SU-DHL-6 (cell line): ENCODE results near the gene FAAH2.

Experiments
- H2AFZ ChIP-seq: fragments of 200-600 bp; sonication (generic); 2 replicates; pipeline ENCODE4 v1.6.1; 2014; ENCODE audit warnings: low read depth, mild to moderate bottlenecking, moderate library complexity, mixed read lengths, antibody characterized with exemption, low read length; ENCODE audit not compliant: severe bottlenecking
- H3F3A ChIP-seq: fragments of 200-600 bp; shearing (Covaris generic); 2 replicates; pipeline ENCODE4 v1.6.0; 2016; ENCODE audit warnings: antibody characterized with exemption, mild to moderate bottlenecking; ENCODE audit not compliant: insufficient read depth
- H3K27ac ChIP-seq: fragments of 200-600 bp; sonication (generic); 2 replicates; pipeline ENCODE4 v1.5.1; 2016; ENCODE audit warnings: low read depth, mild to moderate bottlenecking, low read length, moderate library complexity, mixed read lengths
- H3K27me3 ChIP-seq: fragments of 200-600 bp; sonication (generic), shearing (Covaris generic); 2 replicates; pipeline ENCODE4 v1.6.0; 2014; ENCODE audit warnings: mild to moderate bottlenecking, low read length
- H3K36me3 ChIP-seq: fragments of 200-600 bp; sonication (generic); 2 replicates; pipeline ENCODE4 v1.6.1; 2014; ENCODE audit warnings: mild to moderate bottlenecking, low read length, mixed read lengths
- H3K4me2 ChIP-seq: fragments of 300-600, 200-600 bp; shearing (Covaris generic), sonication (generic); 2 replicates; pipeline ENCODE4 v1.6.0; 2014; ENCODE audit warnings: low read length, low read depth, mild to moderate bottlenecking; ENCODE audit not compliant: poor library complexity, severe bottlenecking
- H3K4me3 ChIP-seq: fragments of 200-600 bp; sonication (generic); 2 replicates; pipeline ENCODE4 v1.5.1; 2014; ENCODE audit warnings: antibody characterized with exemption, low read length, mild to moderate bottlenecking, mixed read lengths; ENCODE audit not compliant: insufficient read depth, poor library complexity, severe bottlenecking
- H3K79me2 ChIP-seq: fragments of 200-600 bp; sonication (generic); 2 replicates; pipeline ENCODE4 v1.6.1; 2014; ENCODE audit warnings: mild to moderate bottlenecking, low read length, moderate library complexity; ENCODE audit not compliant: insufficient read depth
- H3K9ac ChIP-seq: fragments of 200-600 bp; sonication (generic); 2 replicates; pipeline ENCODE4 v1.7.0; 2014; ENCODE audit warnings: mild to moderate bottlenecking, low read length
- H3K9me2 ChIP-seq: fragments of 200-600 bp; sonication (generic); replicated peaks from 2 replicates; pipeline ENCODE4 v1.6.1; 2014; ENCODE audit warnings: low read length; ENCODE audit not compliant: insufficient read depth
- H3K9me3 ChIP-seq: fragments of 200-600 bp; sonication (generic); 2 replicates; pipeline ENCODE4 v1.6.1; 2014; ENCODE audit warnings: low read length, mixed read lengths; ENCODE audit not compliant: insufficient read depth
- H4K20me1 ChIP-seq: fragments of 200-600 bp; sonication (generic); 2 replicates; pipeline ENCODE4 v1.6.1; 2014; ENCODE audit warnings: low read depth, mild to moderate bottlenecking, antibody characterized with exemption, low read length, moderate library complexity, mixed read lengths
- EZH2phosphoT487 ChIP-seq: fragments of 200-600 bp; sonication (generic), shearing (Covaris generic); conservative IDR thresholded peaks from 2 replicates; pipeline ENCODE4 v1.6.1; 2018; ENCODE audit warnings: mild to moderate bottlenecking, antibody characterized with exemption, low read length, moderate library complexity, mixed read lengths
- TF ChIP-seq, protein P1 (sequence below): fragments of 200-600 bp; sonication (generic); IDR thresholded peaks from one replicate; pipeline ENCODE4 v1.5.1; 2017; ENCODE audit warnings: antibody characterized with exemption, mild to moderate bottlenecking, low read length, moderate library complexity; ENCODE audit not compliant: insufficient read depth, poor library complexity, severe bottlenecking

Gene FAAH2

GRCh38 chrX:57406149-57406548 lies 119.6 kb downstream of the FAAH2 start:
- Histone ChIP-seq H3K27me3 (no peaks in the 10 kb centered on the region), H3K27ac (no peak overlapping the region)

DNA sequence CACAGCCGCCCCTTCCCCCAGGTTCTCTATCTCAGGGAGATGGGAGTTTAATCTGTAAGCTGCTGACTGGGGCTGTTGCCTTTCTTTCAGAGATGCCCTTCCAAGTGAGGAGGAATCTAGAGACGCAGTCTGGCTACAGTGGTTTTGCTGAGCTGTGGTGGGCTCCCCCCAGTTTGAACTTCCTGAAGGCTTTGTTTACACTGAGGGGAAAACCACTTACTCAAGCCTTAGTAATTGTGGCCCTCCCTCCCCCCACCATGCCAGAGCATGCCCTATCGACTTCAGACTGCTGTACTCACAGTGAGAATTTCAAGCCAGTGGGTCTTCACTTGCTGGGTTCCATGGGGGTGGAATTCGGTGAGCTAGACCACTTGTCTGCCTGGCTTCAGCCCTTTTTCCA lies 131.3 kb downstream of the FAAH2 start:
- TF ChIP-seq EZH2phosphoT487 = no peak
- TF ChIP-seq, protein P1, sequence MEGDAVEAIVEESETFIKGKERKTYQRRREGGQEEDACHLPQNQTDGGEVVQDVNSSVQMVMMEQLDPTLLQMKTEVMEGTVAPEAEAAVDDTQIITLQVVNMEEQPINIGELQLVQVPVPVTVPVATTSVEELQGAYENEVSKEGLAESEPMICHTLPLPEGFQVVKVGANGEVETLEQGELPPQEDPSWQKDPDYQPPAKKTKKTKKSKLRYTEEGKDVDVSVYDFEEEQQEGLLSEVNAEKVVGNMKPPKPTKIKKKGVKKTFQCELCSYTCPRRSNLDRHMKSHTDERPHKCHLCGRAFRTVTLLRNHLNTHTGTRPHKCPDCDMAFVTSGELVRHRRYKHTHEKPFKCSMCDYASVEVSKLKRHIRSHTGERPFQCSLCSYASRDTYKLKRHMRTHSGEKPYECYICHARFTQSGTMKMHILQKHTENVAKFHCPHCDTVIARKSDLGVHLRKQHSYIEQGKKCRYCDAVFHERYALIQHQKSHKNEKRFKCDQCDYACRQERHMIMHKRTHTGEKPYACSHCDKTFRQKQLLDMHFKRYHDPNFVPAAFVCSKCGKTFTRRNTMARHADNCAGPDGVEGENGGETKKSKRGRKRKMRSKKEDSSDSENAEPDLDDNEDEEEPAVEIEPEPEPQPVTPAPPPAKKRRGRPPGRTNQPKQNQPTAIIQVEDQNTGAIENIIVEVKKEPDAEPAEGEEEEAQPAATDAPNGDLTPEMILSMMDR = no peak
- H3K9ac ChIP-seq = no peak overlapping the region
- H3K4me3 ChIP-seq = no peak overlapping the region
- no peak overlapping the region for H3K27ac ChIP-seq
- no peak overlapping the region for H3K4me2 ChIP-seq
- H2AFZ ChIP-seq = no peak overlapping the region
- H3F3A ChIP-seq = no peaks in the 10 kb centered on the region
- H3K36me3 ChIP-seq = no peaks in the 10 kb centered on the region
- no peaks in the 10 kb centered on the region for H3K9me3 ChIP-seq
- H4K20me1 ChIP-seq = no peaks in the 10 kb centered on the region
- no peaks in the 10 kb centered on the region for H3K9me2 ChIP-seq
- H3K79me2 ChIP-seq = no peaks in the 10 kb centered on the region
- no peaks in the 10 kb centered on the region for H3K27me3 ChIP-seq

More at GRCh38 chrX:57406149-57406548, 119.6 kb downstream of the FAAH2 start:
- no peak overlapping the region for H3K4me2 ChIP-seq
- no peak overlapping the region for H2AFZ ChIP-seq
- no peaks in the 10 kb centered on the region for H3K36me3 ChIP-seq
- no peak overlapping the region for H3K4me3 ChIP-seq
- no peaks in the 10 kb centered on the region for H3K9me2 ChIP-seq
- no peaks in the 10 kb centered on the region for H3K9me3 ChIP-seq
- TF ChIP-seq EZH2phosphoT487 = no peak
- TF ChIP-seq, protein P1 = no peak
- no peak overlapping the region for H3K9ac ChIP-seq
- no peaks in the 10 kb centered on the region for H3K79me2 ChIP-seq
- no peaks in the 10 kb centered on the region for H3F3A ChIP-seq
- no peaks in the 10 kb centered on the region for H4K20me1 ChIP-seq

- Histone ChIP-seq H3K9ac (no peak overlapping the region), H4K20me1 (no peaks in the 10 kb centered on the region), H3K9me2 (no peaks in the 10 kb centered on the region), H3K4me3 (no peak overlapping the region), H3K27ac (no peak overlapping the region), H3K36me3 (no peaks in the 10 kb centered on the region), H3F3A (no peaks in the 10 kb centered on the region), H3K9me3 (no peaks in the 10 kb centered on the region), H3K79me2 (no peaks in the 10 kb centered on the region), H2AFZ (no peak overlapping the region), H3K4me2 (no peak overlapping the region), H3K27me3 (no peaks in the 10 kb centered on the region)
- TF ChIP-seq EZH2phosphoT487 = no peak
- TF ChIP-seq, protein P1 = no peak
These were observed 135.8 kb downstream of the FAAH2 start for GRCh38 chrX:57422289-57422688.

- no peaks in the 10 kb centered on the region for H3K9me2 ChIP-seq
- H3K4me2 ChIP-seq = no peak overlapping the region
- no peak overlapping the region for H3K27ac ChIP-seq
- H3K9me3 ChIP-seq = no peaks in the 10 kb centered on the region
- no peak overlapping the region for H2AFZ ChIP-seq
- no peaks in the 10 kb centered on the region for H3K79me2 ChIP-seq
- no peaks in the 10 kb centered on the region for H4K20me1 ChIP-seq
- H3F3A ChIP-seq = no peaks in the 10 kb centered on the region
- H3K4me3 ChIP-seq = no peak overlapping the region
- no peaks in the 10 kb centered on the region for H3K27me3 ChIP-seq
- TF ChIP-seq, protein P1 = no peak
- no peak for TF ChIP-seq EZH2phosphoT487
- no peaks in the 10 kb centered on the region for H3K36me3 ChIP-seq
- H3K9ac ChIP-seq = no peak overlapping the region
These were observed 136.3 kb downstream of the FAAH2 start for GRCh38 chrX:57422790-57423189.
